ENCODE measurements around the gene HORMAD2.

GRCh38 chr22:30201945-30202344, 121.7 kb downstream of the HORMAD2 start:
- no peak for TF ChIP-seq CTCF (IDR thresholded peaks at IDR 0.05)
- no peak for TF ChIP-seq POLR2A (IDR thresholded peaks at IDR 0.05)

All from prostate gland (tissue), 2 donors.